Measurements from ENCODE around the gene COA7.
A peak's percentile ranks its signal among the peaks of the same experiment; 100 is the strongest.

COA7 gene

DNA sequence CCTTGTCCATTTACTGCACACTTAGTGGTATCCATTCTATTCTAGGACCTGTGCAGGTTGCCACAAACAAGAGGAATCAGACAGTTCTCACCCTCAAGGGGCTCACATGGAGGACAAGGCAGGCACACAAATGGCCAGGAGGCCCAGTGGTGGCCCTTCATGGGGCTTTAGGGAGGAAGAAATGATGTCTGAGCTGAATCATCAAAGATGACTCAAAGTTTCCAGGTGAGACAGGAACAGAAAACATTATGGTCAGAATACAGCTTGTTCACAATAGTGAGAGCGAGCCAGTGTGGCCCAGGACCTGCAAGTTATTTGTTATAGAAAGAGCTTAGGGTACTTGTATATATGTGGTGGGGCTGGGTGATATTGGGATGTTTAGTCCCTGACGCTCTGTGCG lies 38.8 kb downstream of the COA7 start:
- no peak for TF ChIP-seq CTCF (IDR thresholded peaks at IDR 0.05; ENCODE audit: low read depth, low read length)
- H3K36me3 ChIP-seq, result no peaks in the 10 kb centered on the region
- no peak overlapping the region for H3K27ac ChIP-seq
- no peak overlapping the region for H3K4me3 ChIP-seq (ENCODE audit: low read depth, low read length)
- no peaks in the 10 kb centered on the region for H3K9me3 ChIP-seq (ENCODE audit: severe bottlenecking)
- H3K27me3 ChIP-seq (ENCODE audit: insufficient read depth, low read depth, severe bottlenecking), result no peaks in the 10 kb centered on the region
- no peak for DNase-seq

DNA sequence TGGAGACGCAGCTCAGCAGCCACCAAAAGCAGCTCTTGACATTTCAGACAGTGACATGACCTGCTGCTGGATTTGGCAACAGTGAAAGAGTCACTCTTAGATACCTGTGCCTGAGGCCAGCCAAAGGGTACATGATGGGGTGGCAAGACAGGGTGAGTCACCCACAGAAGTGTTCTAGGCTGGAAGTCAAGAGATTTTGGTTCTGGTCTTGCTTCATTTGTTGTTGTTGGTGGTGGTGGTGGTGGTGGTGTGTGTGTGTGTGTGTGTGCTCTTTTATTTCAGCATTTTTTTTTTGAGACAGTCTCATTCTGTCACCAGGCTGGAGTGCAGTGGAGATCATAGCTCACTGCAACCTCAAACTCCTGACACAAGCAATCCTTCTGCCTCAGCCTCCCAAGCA lies 39.4 kb downstream of the COA7 start:
- Histone ChIP-seq H3K36me3 (no peaks in the 10 kb centered on the region), H3K4me3 (ENCODE audit: low read depth, low read length) (no peak overlapping the region), H3K9me3 (ENCODE audit: severe bottlenecking) (no peaks in the 10 kb centered on the region), H3K27ac (no peak overlapping the region), H3K27me3 (ENCODE audit: insufficient read depth, low read depth, severe bottlenecking) (no peaks in the 10 kb centered on the region)
- DNase-seq, result no peak
- no peak for TF ChIP-seq CTCF (IDR thresholded peaks at IDR 0.05; ENCODE audit: low read depth, low read length)

DNA sequence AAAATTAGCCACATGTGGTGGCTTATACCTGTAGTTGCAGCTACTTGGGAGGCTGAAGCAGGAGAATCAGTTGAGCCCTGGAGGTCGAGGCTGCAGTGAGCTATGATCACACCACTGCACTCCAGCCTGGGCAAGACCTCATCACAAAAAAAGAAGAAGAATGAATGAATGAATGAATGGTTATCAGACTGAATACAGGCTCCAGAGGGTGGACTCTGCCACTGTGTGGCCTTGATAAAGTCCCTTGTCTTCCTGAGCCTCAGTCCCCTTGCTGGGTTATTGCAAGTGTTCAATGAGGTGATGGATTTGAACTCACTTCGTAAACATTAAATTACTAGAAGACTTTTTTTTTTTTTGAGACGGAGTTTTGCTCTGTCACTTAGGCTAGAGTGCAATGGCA lies 40.4 kb downstream of the COA7 start:
- Histone ChIP-seq H3K27me3 (ENCODE audit: insufficient read depth, low read depth, severe bottlenecking) (no peaks in the 10 kb centered on the region), H3K9me3 (ENCODE audit: severe bottlenecking) (no peaks in the 10 kb centered on the region), H3K36me3 (no peaks in the 10 kb centered on the region), H3K27ac (no peak overlapping the region), H3K4me3 (ENCODE audit: low read depth, low read length) (no peak overlapping the region)
- DNase-seq, result no peak
- TF ChIP-seq CTCF (IDR thresholded peaks at IDR 0.05; ENCODE audit: low read depth, low read length), result no peak

GRCh38 chr1:52654063-52654462 lies 44.1 kb downstream of the COA7 start:
- TF ChIP-seq CTCF (IDR thresholded peaks at IDR 0.05; ENCODE audit: low read depth, low read length), result no peak
- no peaks in the 10 kb centered on the region for H3K27me3 ChIP-seq (ENCODE audit: insufficient read depth, low read depth, severe bottlenecking)
- no peak for DNase-seq

GRCh38 chr1:52653207-52653849 lies 44.8 kb downstream of the COA7 start:
- no peaks in the 10 kb centered on the region for H3K9me3 ChIP-seq (ENCODE audit: severe bottlenecking)
- no peak for DNase-seq
- no peak overlapping the region for H3K4me3 ChIP-seq (ENCODE audit: low read depth, low read length)
- H3K27ac ChIP-seq, result no peak overlapping the region
- TF ChIP-seq CTCF (IDR thresholded peaks at IDR 0.05; ENCODE audit: low read depth, low read length), result no peak
- no peaks in the 10 kb centered on the region for H3K36me3 ChIP-seq
- no peaks in the 10 kb centered on the region for H3K27me3 ChIP-seq (ENCODE audit: insufficient read depth, low read depth, severe bottlenecking)

More at GRCh38 chr1:52654063-52654462, 44.1 kb downstream of the COA7 start:
- H3K27ac ChIP-seq, result no peak overlapping the region
- H3K4me3 ChIP-seq (ENCODE audit: low read depth, low read length), result no peak overlapping the region
- H3K9me3 ChIP-seq (ENCODE audit: severe bottlenecking), result no peaks in the 10 kb centered on the region
- H3K36me3 ChIP-seq, result no peaks in the 10 kb centered on the region

DNA sequence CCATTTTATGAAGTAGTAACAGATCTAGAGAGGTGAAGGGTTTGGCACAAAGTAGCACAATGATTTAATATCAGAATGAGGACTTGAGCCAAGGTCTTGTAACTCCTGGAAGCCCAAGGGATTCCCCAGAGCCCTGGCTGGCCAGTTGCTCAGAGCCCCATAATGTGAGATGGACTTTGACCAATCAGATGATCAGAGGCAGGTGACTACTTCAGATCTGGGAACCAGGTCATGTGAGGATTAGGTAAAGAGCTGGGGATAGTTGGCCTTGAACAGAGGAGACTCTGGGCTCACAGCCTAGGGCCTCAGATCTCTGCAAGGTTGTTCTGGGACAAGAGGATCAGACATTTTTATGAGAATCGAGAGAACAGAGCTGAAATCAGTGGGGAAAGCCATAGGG lies 46.2 kb downstream of the COA7 start:
- no peaks in the 10 kb centered on the region for H3K9me3 ChIP-seq (ENCODE audit: severe bottlenecking)
- peak; percentile 18 for DNase-seq
- no peak for TF ChIP-seq CTCF (IDR thresholded peaks at IDR 0.05; ENCODE audit: low read depth, low read length)
- H3K4me3 ChIP-seq (ENCODE audit: low read depth, low read length), result no peak overlapping the region
- H3K27ac ChIP-seq, result no peak overlapping the region
- no peaks in the 10 kb centered on the region for H3K27me3 ChIP-seq (ENCODE audit: insufficient read depth, low read depth, severe bottlenecking)
- no peaks in the 10 kb centered on the region for H3K36me3 ChIP-seq
